Esophagus squamous epithelium (tissue), 4 donors: ENCODE measurements around the gene TOP2B.

ENCODE experiments used
- POLR2A ChIP-seq, 4 donors: fragments of 450-650 bp; IDR thresholded peaks; one replicate each; pipeline ENCODE4 v1.6.1; 2017; ENCODE audit warnings: antibody characterized with exemption in 4 of 4, mild to moderate bottlenecking in 4 of 4, moderate library complexity in 3 of 4
- TF ChIP-seq, protein P1 (sequence below), 6 experiments: fragments of 450-650 bp in 4 of 6; fragments of 200-600 bp in 2 of 6; sonication (generic) in 2 of 6; IDR thresholded peaks; one replicate each; pipeline ENCODE4 v1.5.1; 2016 to 2019; ENCODE audit warnings: antibody characterized with exemption in 6 of 6, mild to moderate bottlenecking in 4 of 6, moderate library complexity in 4 of 6

- TF ChIP-seq, protein P1, sequence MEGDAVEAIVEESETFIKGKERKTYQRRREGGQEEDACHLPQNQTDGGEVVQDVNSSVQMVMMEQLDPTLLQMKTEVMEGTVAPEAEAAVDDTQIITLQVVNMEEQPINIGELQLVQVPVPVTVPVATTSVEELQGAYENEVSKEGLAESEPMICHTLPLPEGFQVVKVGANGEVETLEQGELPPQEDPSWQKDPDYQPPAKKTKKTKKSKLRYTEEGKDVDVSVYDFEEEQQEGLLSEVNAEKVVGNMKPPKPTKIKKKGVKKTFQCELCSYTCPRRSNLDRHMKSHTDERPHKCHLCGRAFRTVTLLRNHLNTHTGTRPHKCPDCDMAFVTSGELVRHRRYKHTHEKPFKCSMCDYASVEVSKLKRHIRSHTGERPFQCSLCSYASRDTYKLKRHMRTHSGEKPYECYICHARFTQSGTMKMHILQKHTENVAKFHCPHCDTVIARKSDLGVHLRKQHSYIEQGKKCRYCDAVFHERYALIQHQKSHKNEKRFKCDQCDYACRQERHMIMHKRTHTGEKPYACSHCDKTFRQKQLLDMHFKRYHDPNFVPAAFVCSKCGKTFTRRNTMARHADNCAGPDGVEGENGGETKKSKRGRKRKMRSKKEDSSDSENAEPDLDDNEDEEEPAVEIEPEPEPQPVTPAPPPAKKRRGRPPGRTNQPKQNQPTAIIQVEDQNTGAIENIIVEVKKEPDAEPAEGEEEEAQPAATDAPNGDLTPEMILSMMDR (IDR thresholded peaks at IDR 0.05), result no peak
- TF ChIP-seq POLR2A (IDR thresholded peaks at IDR 0.05), result no peak
Observed at GRCh38 chr3:25555695-25556437, 108.8 kb downstream of the TOP2B start.
